ENCODE measurements around the gene PPARGC1A. TPM values are rescaled to one million over a fixed set of nuclear protein-coding genes. Genes with fewer than 3 reads are reported as not detected.

Gene PPARGC1A
- total and polyA plus RNA-seq, 2 experiments from 2014 or later: 0.76 to 3.3 TPM

DNA sequence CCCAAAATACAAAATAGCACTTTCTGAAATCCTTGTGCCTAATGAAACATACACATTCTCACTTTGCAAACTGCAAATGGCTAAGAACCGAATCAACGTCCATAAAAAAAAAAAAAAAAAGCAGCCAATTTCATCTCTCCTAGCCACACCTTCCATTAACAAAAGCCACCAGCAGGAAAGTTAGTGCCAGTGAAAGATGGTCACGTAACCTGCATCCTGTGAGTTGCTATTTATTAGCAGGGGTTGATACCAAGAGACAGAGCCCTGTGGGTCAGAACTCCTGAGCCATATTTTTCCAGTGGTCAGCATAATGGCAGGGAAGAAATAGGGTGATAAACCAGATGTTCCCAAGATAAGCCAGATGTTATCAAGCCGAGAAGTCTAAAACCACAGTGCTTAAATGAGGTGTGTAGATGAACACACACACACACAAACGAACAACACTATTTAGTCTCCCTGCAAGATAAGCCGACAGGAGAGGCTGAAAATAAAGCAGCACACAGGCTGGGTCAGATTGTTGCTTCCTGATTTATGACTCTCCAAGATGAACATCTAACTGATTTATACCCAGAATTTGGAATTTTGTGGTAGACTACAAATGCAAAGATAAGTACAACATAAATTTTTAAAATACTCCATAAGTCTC lies 11.5 kb downstream of the PPARGC1A start (continued):
- TF ChIP-seq ETS1 (IDR thresholded peaks at IDR 0.05) (no peak), ZNF331 (CRISPR knock-in tag; IDR thresholded peaks at IDR 0.05; ENCODE audit: low read depth) (no peak)
- TF ChIP-seq, protein P1, sequence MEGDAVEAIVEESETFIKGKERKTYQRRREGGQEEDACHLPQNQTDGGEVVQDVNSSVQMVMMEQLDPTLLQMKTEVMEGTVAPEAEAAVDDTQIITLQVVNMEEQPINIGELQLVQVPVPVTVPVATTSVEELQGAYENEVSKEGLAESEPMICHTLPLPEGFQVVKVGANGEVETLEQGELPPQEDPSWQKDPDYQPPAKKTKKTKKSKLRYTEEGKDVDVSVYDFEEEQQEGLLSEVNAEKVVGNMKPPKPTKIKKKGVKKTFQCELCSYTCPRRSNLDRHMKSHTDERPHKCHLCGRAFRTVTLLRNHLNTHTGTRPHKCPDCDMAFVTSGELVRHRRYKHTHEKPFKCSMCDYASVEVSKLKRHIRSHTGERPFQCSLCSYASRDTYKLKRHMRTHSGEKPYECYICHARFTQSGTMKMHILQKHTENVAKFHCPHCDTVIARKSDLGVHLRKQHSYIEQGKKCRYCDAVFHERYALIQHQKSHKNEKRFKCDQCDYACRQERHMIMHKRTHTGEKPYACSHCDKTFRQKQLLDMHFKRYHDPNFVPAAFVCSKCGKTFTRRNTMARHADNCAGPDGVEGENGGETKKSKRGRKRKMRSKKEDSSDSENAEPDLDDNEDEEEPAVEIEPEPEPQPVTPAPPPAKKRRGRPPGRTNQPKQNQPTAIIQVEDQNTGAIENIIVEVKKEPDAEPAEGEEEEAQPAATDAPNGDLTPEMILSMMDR (conservative IDR thresholded peaks at IDR 0.05; ENCODE audit: low read depth in 2 of 2): no peak

- Histone ChIP-seq H3K27ac (ENCODE audit: low read depth) (no peak overlapping the region), H4K20me1 (replicated peaks; ENCODE audit: insufficient read depth) (no peaks in the 10 kb centered on the region), H3K4me2 (no peak overlapping the region), H3K4me1 (ENCODE audit: insufficient read depth) (peaks cover 24% of the 10 kb centered on the region), H3K9me2 (ENCODE audit: insufficient read depth) (no peaks in the 10 kb centered on the region), H2AFZ (no peak overlapping the region), H3K79me2 (replicated peaks; ENCODE audit: insufficient read depth) (no peaks in the 10 kb centered on the region), H3K27me3 (ENCODE audit: insufficient read depth) (no peaks in the 10 kb centered on the region), H3K36me3 (ENCODE audit: insufficient read depth) (no peaks in the 10 kb centered on the region), H3K4me3 (no peak overlapping the region), H3F3A (replicated peaks; ENCODE audit: low read depth) (no peaks in the 10 kb centered on the region)
- ATAC-seq: no peak
- H3K4me1 Mint-ChIP-seq: peaks cover 50% of the 10 kb centered on the region
- no peak overlapping the region for H3K4me3 Mint-ChIP-seq
- H3K27me3 Mint-ChIP-seq (ENCODE audit: insufficient read depth, low read depth, poor library complexity): peaks cover 2% of the 10 kb centered on the region
- DNase-seq (ENCODE audit: low spot score): no peak
- H3K36me3 Mint-ChIP-seq (ENCODE audit: low read depth): no peaks in the 10 kb centered on the region
- no peak overlapping the region for H3K27ac Mint-ChIP-seq
- TF ChIP-seq EZH2phosphoT487 (IDR thresholded peaks at IDR 0.05; ENCODE audit: unreplicated experiment) (no peak), JUNB (IDR thresholded peaks at IDR 0.05; ENCODE audit: unreplicated experiment) (no peak), STAT1 (IDR thresholded peaks at IDR 0.05; ENCODE audit: unreplicated experiment) (no peak), ZNF331 (CRISPR knock-in tag; IDR thresholded peaks at IDR 0.05; ENCODE audit: low read depth) (no peak), CREB1 (CRISPR knock-in tag; IDR thresholded peaks at IDR 0.05; ENCODE audit: low read depth) (no peak), POLR2AphosphoS5 (IDR thresholded peaks at IDR 0.05; ENCODE audit: low read depth) (no peak), ETS1 (IDR thresholded peaks at IDR 0.05) (no peak)
- TF ChIP-seq, protein P2, sequence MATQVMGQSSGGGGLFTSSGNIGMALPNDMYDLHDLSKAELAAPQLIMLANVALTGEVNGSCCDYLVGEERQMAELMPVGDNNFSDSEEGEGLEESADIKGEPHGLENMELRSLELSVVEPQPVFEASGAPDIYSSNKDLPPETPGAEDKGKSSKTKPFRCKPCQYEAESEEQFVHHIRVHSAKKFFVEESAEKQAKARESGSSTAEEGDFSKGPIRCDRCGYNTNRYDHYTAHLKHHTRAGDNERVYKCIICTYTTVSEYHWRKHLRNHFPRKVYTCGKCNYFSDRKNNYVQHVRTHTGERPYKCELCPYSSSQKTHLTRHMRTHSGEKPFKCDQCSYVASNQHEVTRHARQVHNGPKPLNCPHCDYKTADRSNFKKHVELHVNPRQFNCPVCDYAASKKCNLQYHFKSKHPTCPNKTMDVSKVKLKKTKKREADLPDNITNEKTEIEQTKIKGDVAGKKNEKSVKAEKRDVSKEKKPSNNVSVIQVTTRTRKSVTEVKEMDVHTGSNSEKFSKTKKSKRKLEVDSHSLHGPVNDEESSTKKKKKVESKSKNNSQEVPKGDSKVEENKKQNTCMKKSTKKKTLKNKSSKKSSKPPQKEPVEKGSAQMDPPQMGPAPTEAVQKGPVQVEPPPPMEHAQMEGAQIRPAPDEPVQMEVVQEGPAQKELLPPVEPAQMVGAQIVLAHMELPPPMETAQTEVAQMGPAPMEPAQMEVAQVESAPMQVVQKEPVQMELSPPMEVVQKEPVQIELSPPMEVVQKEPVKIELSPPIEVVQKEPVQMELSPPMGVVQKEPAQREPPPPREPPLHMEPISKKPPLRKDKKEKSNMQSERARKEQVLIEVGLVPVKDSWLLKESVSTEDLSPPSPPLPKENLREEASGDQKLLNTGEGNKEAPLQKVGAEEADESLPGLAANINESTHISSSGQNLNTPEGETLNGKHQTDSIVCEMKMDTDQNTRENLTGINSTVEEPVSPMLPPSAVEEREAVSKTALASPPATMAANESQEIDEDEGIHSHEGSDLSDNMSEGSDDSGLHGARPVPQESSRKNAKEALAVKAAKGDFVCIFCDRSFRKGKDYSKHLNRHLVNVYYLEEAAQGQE (IDR thresholded peaks at IDR 0.05; ENCODE audit: unreplicated experiment): no peak
- no peaks in the 10 kb centered on the region for H3K9me3 Mint-ChIP-seq
Observed at GRCh38 chr4:23877758-23878229, 12.1 kb downstream of the PPARGC1A start.
